Left lung (tissue), 10 donors: ENCODE results near the gene SNCA. TPM values are rescaled to one million over a fixed set of nuclear protein-coding genes. Genes with fewer than 3 reads are reported as not detected.

Source experiments
- ATAC-seq: fragments of 200-7000 bp; cut with Tn5 transposase; one replicate; pipeline ENCODE4 v1.9.1; 2020; ENCODE audit warnings: moderate library complexity
- DNase-seq, 4 donors: peaks; one replicate each; pipeline ENCODE4 v3.0.0-alpha.2; 2013 to 2020
- H3K27ac ChIP-seq, 2 donors: fragments of 200-600 bp; sonication (generic) in 1 of 2; one replicate each; pipeline versions ENCODE4 v1.5.0 to v1.8.0; 2020 to 2021
- H3K27me3 ChIP-seq, 2 donors: fragments of 200-600 bp; sonication (generic) in 1 of 2; one replicate each; pipeline versions ENCODE4 v1.5.0 to v1.8.0; 2020 to 2021
- H3K36me3 ChIP-seq, 2 donors: fragments of 200-600 bp; sonication (generic) in 1 of 2; one replicate each; pipeline versions ENCODE4 v1.5.0 to v1.8.0; 2020 to 2021
- H3K4me1 ChIP-seq, 2 donors: fragments of 200-600 bp; one replicate each; pipeline ENCODE4 v1.8.0; 2021
- H3K4me3 ChIP-seq, 2 donors: fragments of 200-600 bp; sonication (generic) in 1 of 2; one replicate each; pipeline versions ENCODE4 v1.5.0 to v1.8.0; 2020 to 2021; ENCODE audit warnings: mild to moderate bottlenecking in 1 of 2
- H3K9me3 ChIP-seq, 2 donors: fragments of 200-600 bp; sonication (generic) in 1 of 2; one replicate each; pipeline versions ENCODE4 v1.5.0 to v1.8.0; 2020 to 2021
- intact Hi-C, 2 donors: fragments of 100-400 bp; cut with DNase I; formaldehyde crosslinking; loops; one replicate each; pipeline versions ENCODE4 v1.11.2 to v1.14.2; 2022
- polyA plus RNA-seq, 6 donors: library from polyadenylated mRNA; unstranded; fragments of 120-200 nt; gene quantifications; one replicate each; pipeline ENCODE4 v1.2.1, GENCODE V29; 2013; ENCODE audit not compliant: insufficient read length in 6 of 6
- total RNA-seq, 2 donors: library from RNA; stranded (reverse); fragmentation: NEBNext Ultra II Directional; extraction: Animal tissue kit (Norgen Biotek cat#: 25700); gene quantifications; one replicate each; pipeline ENCODE4 v1.2.1, GENCODE V29; 2021
- TF ChIP-seq, protein P1 (sequence below), 2 donors: fragments of 200-600 bp; sonication (generic) in 1 of 2; IDR thresholded peaks; one replicate each; pipeline versions ENCODE4 v1.5.0 to v1.8.0; 2021; ENCODE audit warnings: antibody characterized with exemption in 2 of 2
- donor health status: DM: no; HTN: yes; CAD: no.
- donor health status: DM: no; HTN: no; CAD: no.

Gene SNCA
- total and polyA plus RNA-seq, 8 donors: 6.6 to 75.7 (median 50.9) TPM

DNA sequence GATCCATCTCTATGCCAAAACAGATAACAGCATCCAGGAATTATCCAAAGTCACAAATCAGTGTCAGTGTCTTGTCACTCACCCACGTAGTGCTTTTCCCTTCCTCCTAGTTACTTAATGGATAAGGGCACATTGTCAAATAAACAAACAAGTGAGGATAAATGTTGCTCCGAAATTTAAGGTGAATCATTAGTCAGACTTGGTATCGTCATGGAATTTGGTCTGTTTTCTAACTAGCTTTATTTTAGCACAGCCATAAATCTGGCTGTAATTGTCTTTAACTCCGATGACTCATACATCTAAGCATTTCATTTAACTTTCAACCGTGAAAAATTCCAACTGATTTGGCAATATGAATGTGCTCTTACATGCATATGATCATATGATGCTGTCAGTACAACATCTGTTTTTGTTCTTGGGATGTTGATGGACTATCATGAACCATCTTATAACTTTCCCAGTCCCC, 83.3 kb downstream of the SNCA start:
- Histone ChIP-seq H3K27ac (peak overlapping the region in 1 of 2 donors; percentile 61), H3K4me3 (no peak overlapping the region), H3K9me3 (no peaks in the 10 kb centered on the region), H3K36me3 (no peaks in the 10 kb centered on the region), H3K27me3 (no peaks in the 10 kb centered on the region), H3K4me1 (no peaks in the 10 kb centered on the region)
- ATAC-seq: peak; percentile 57
- TF ChIP-seq, protein P1, sequence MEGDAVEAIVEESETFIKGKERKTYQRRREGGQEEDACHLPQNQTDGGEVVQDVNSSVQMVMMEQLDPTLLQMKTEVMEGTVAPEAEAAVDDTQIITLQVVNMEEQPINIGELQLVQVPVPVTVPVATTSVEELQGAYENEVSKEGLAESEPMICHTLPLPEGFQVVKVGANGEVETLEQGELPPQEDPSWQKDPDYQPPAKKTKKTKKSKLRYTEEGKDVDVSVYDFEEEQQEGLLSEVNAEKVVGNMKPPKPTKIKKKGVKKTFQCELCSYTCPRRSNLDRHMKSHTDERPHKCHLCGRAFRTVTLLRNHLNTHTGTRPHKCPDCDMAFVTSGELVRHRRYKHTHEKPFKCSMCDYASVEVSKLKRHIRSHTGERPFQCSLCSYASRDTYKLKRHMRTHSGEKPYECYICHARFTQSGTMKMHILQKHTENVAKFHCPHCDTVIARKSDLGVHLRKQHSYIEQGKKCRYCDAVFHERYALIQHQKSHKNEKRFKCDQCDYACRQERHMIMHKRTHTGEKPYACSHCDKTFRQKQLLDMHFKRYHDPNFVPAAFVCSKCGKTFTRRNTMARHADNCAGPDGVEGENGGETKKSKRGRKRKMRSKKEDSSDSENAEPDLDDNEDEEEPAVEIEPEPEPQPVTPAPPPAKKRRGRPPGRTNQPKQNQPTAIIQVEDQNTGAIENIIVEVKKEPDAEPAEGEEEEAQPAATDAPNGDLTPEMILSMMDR (IDR thresholded peaks at IDR 0.05): no peak
- peak in 2 of 4 donors; percentile 36 to 62 for DNase-seq
- intact Hi-C loops: no loop called here

DNA sequence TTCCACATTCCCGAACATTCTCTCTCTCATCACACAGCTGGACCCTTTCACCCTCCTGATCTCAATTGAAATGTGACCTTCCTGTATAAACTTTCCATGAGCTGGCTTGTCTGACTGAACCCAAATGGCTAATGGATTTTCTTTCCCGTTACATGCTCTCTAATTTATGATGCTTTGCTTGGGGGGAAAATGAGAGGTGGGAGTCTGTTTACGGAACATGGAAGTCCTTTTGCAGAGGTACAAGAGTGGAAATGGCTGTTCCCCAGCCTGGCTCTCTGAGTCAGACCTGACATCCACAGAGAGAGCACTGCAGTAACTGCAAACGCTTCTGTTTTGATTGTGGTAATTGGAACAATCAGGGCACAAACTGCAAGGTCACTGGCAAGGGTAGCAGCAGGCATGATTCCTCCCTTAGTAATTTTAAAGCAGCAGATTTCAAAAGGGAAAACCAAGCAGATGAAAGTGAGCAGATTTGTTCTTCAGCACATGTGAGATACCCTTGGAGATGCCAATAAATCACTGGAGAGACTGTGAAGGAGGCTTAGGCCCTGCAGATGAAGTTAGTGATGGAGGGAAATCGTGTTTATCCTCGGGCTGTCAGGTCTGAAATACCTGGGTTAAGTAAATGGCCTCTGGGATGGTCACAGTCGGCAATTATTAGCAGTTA, 83.9 kb downstream of the SNCA start:
- peak overlapping the region in 1 of 2 donors; percentile 61 for H3K27ac ChIP-seq
- no peaks in the 10 kb centered on the region for H3K36me3 ChIP-seq
- H3K4me1 ChIP-seq: no peaks in the 10 kb centered on the region
- intact Hi-C loops: no loop called here
- H3K27me3 ChIP-seq: no peaks in the 10 kb centered on the region
- H3K4me3 ChIP-seq: no peak overlapping the region
- peak in 2 of 4 donors; percentile 17 to 20 for DNase-seq
- peak; percentile 60 for ATAC-seq
- TF ChIP-seq, protein P1 (IDR thresholded peaks at IDR 0.05): no peak
- H3K9me3 ChIP-seq: no peaks in the 10 kb centered on the region

DNA sequence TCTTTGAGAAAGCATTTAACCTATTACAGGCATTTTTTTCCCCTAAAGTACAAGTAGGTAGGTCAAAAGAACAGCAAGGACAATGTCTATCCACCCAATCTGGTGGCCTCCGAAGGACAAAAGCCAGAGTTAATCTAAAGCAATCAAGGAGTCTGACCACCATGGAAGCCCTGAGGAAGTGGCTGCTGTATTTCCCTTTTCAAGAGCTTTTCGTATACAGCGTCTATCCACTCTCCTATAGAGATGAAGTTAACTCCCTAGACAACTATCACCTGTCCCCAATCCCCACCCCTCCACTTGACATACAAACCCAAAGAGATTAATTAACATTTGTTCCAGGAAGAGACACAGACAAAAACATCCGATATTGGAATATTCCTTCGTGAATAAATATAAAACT, 85.5 kb downstream of the SNCA start:
- TF ChIP-seq, protein P1 (IDR thresholded peaks at IDR 0.05): no peak
- Histone ChIP-seq H3K27me3 (no peaks in the 10 kb centered on the region), H3K27ac (no peak overlapping the region), H3K9me3 (no peaks in the 10 kb centered on the region), H3K4me1 (no peaks in the 10 kb centered on the region), H3K4me3 (no peak overlapping the region), H3K36me3 (no peaks in the 10 kb centered on the region)
- ATAC-seq: no peak
- intact Hi-C loops: no loop called here
- DNase-seq: no peak

DNA sequence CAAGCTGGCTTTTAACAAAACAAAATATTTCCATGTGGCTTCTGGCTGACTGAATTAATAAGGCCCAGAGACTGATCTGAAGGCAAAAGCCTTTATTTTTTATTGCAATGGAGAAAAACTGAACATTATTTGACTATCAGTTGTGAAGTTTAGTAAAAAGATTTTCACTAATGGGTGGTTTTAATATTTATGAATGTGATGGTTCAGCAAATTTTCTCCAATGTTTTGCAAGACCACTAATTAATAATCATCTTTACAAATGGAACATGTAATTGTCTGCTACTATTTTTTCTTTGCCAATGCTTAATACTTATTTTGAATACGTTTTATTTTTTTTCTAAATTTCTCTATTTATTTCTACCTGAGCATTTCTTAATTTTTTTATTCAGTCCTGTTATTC, 90.6 kb downstream of the SNCA start:
- Histone ChIP-seq H3K4me1 (no peaks in the 10 kb centered on the region), H3K9me3 (no peaks in the 10 kb centered on the region), H3K36me3 (no peaks in the 10 kb centered on the region), H3K4me3 (no peak overlapping the region), H3K27ac (no peak overlapping the region), H3K27me3 (no peaks in the 10 kb centered on the region)
- DNase-seq: no peak
- TF ChIP-seq, protein P1 (IDR thresholded peaks at IDR 0.05): no peak
- no peak for ATAC-seq
- intact Hi-C loops: no loop called here

DNA sequence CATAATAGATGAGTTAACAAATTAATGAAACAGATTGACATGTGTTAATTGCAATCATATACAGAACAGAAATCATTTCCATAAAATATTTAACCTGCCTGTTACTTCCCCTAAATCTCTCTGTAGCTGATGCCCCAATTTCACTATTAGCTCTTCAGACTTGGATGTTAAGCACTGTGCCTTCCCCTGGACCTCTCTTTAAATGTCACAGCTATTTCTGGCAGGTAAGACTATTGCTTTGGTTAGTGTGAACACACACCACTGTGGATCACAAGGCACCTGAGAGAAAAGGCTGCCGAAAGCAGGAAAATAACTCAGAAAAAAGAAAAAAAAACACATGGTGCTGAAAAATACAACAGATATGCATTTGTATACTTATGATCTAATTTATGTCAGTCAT, 91.3 kb downstream of the SNCA start:
- DNase-seq: no peak

More for the DNA sequence above, 91.3 kb downstream of the SNCA start:
- no peaks in the 10 kb centered on the region for H3K4me1 ChIP-seq
- ATAC-seq: no peak
- intact Hi-C loops: no loop called here
- no peaks in the 10 kb centered on the region for H3K36me3 ChIP-seq
- no peaks in the 10 kb centered on the region for H3K9me3 ChIP-seq
- H3K27ac ChIP-seq: no peak overlapping the region
- H3K4me3 ChIP-seq: no peak overlapping the region
- H3K27me3 ChIP-seq: no peaks in the 10 kb centered on the region
- TF ChIP-seq, protein P1 (IDR thresholded peaks at IDR 0.05): no peak
